ENCODE data around the gene IFNA4.
"Not testable (repeated sequence)": the region's sequence is repeated elsewhere in the genome, so short reads cannot be mapped to it uniquely, and the experiment has no call there.

The IFNA4 gene

GRCh38 chr9:21194867-21195776, 7.7 kb upstream of the IFNA4 start:
- Mint-ChIP-seq H3K27me3 (peaks cover 22% of the 10 kb centered on the region), H3K4me3 (peak overlapping the region; percentile 29), H3K4me1 (peaks cover 14% of the 10 kb centered on the region)
- not testable (repeated sequence) for H3K9me3 Mint-ChIP-seq, H3K36me3 Mint-ChIP-seq, H3K27ac Mint-ChIP-seq
- ATAC-seq, result peak; percentile 85

- not testable (repeated sequence) for H3K4me3 Mint-ChIP-seq, H3K27me3 Mint-ChIP-seq, H3K9me3 Mint-ChIP-seq, H3K36me3 Mint-ChIP-seq, H3K27ac Mint-ChIP-seq
- ATAC-seq, result peak; percentile 88
- peaks cover 21% of the 10 kb centered on the region for H3K4me1 Mint-ChIP-seq
Observed at GRCh38 chr9:21182810-21183736, 4.3 kb downstream of the IFNA4 start.

GRCh38 chr9:21174671-21175070, 12.7 kb downstream of the IFNA4 start:
- H3K4me1 Mint-ChIP-seq, result no peaks in the 10 kb centered on the region
- no peaks in the 10 kb centered on the region for H3K9me3 Mint-ChIP-seq
- peaks cover 2% of the 10 kb centered on the region for H3K27me3 Mint-ChIP-seq
- no peak overlapping the region for H3K4me3 Mint-ChIP-seq
- H3K36me3 Mint-ChIP-seq, result no peaks in the 10 kb centered on the region
- ATAC-seq, result no peak
- H3K27ac Mint-ChIP-seq, result no peak overlapping the region

- ATAC-seq, result no peak
- H3K9me3 Mint-ChIP-seq, result no peaks in the 10 kb centered on the region
- no peak overlapping the region for H3K27ac Mint-ChIP-seq
- H3K4me3 Mint-ChIP-seq, result no peak overlapping the region
- no peaks in the 10 kb centered on the region for H3K36me3 Mint-ChIP-seq
- H3K27me3 Mint-ChIP-seq, result peaks cover 9% of the 10 kb centered on the region
- no peaks in the 10 kb centered on the region for H3K4me1 Mint-ChIP-seq
Observed at GRCh38 chr9:21172156-21172555, 15.2 kb downstream of the IFNA4 start.

GRCh38 chr9:21171351-21171750, 16.0 kb downstream of the IFNA4 start:
- H3K27me3 Mint-ChIP-seq, result peaks cover 9% of the 10 kb centered on the region
- no peak for ATAC-seq
- H3K9me3 Mint-ChIP-seq, result no peaks in the 10 kb centered on the region
- H3K4me3 Mint-ChIP-seq, result no peak overlapping the region
- H3K36me3 Mint-ChIP-seq, result no peaks in the 10 kb centered on the region
- no peak overlapping the region for H3K27ac Mint-ChIP-seq
- no peaks in the 10 kb centered on the region for H3K4me1 Mint-ChIP-seq

GRCh38 chr9:21166560-21166959, 20.8 kb downstream of the IFNA4 start, which contains the start of gene IFNA21:
Gene IFNA21 (minus strand): TSS chr9:21166660. CDS start chr9:21166612, 48 bp downstream.
- not testable (repeated sequence) for H3K9me3 Mint-ChIP-seq, H3K27ac Mint-ChIP-seq, ATAC-seq

GRCh38 chr9:21165516-21165915, 21.9 kb downstream of the IFNA4 start:
- H3K27ac Mint-ChIP-seq, result no peak overlapping the region
- no peaks in the 10 kb centered on the region for H3K9me3 Mint-ChIP-seq
- ATAC-seq, result no peak
- H3K27me3 Mint-ChIP-seq, result peaks cover 9% of the 10 kb centered on the region
- H3K4me1 Mint-ChIP-seq, result peaks cover 1% of the 10 kb centered on the region
- no peak overlapping the region for H3K4me3 Mint-ChIP-seq
- H3K36me3 Mint-ChIP-seq, result no peaks in the 10 kb centered on the region

More at GRCh38 chr9:21166560-21166959, 20.8 kb downstream of the IFNA4 start, which contains the start of gene IFNA21:
- not testable (repeated sequence) for H3K4me1 Mint-ChIP-seq, H3K36me3 Mint-ChIP-seq, H3K4me3 Mint-ChIP-seq, H3K27me3 Mint-ChIP-seq

GRCh38 chr9:21160178-21160577, 27.2 kb downstream of the IFNA4 start:
- no peak for ATAC-seq
- Mint-ChIP-seq H3K4me1 (peaks cover 9% of the 10 kb centered on the region), H3K27me3 (no peaks in the 10 kb centered on the region), H3K27ac (no peak overlapping the region), H3K36me3 (no peaks in the 10 kb centered on the region), H3K4me3 (no peak overlapping the region), H3K9me3 (peaks cover 3% of the 10 kb centered on the region)

GRCh38 chr9:21155501-21155900, 31.9 kb downstream of the IFNA4 start:
- Mint-ChIP-seq H3K9me3 (peaks cover 3% of the 10 kb centered on the region), H3K4me1 (peaks cover 8% of the 10 kb centered on the region), H3K36me3 (no peaks in the 10 kb centered on the region), H3K4me3 (no peak overlapping the region), H3K27ac (no peak overlapping the region), H3K27me3 (peaks cover 9% of the 10 kb centered on the region)
- ATAC-seq, result no peak

GRCh38 chr9:21154018-21154608, 33.3 kb downstream of the IFNA4 start:
- Mint-ChIP-seq H3K27ac (no peak overlapping the region), H3K36me3 (peaks cover under 1% of the 10 kb centered on the region), H3K4me1 (no peaks in the 10 kb centered on the region), H3K27me3 (peaks cover 12% of the 10 kb centered on the region), H3K9me3 (peaks cover 4% of the 10 kb centered on the region), H3K4me3 (no peak overlapping the region)
- ATAC-seq, result no peak

- H3K4me1 Mint-ChIP-seq, result no peaks in the 10 kb centered on the region
- peaks cover 7% of the 10 kb centered on the region for H3K36me3 Mint-ChIP-seq
- peaks cover 8% of the 10 kb centered on the region for H3K9me3 Mint-ChIP-seq
- no peak for ATAC-seq
- H3K27me3 Mint-ChIP-seq, result peaks cover 12% of the 10 kb centered on the region
- no peak overlapping the region for H3K27ac Mint-ChIP-seq
- no peak overlapping the region for H3K4me3 Mint-ChIP-seq
Observed at GRCh38 chr9:21153336-21154017, 33.9 kb downstream of the IFNA4 start.

- H3K9me3 Mint-ChIP-seq, result peaks cover 10% of the 10 kb centered on the region
- peaks cover 19% of the 10 kb centered on the region for H3K4me1 Mint-ChIP-seq
- no peak overlapping the region for H3K4me3 Mint-ChIP-seq
- no peak for ATAC-seq
- peak overlapping the region; percentile 45 for H3K27ac Mint-ChIP-seq
- H3K27me3 Mint-ChIP-seq, result no peaks in the 10 kb centered on the region
- H3K36me3 Mint-ChIP-seq, result peaks cover 9% of the 10 kb centered on the region
Observed at GRCh38 chr9:21144603-21145002, 42.8 kb downstream of the IFNA4 start.

- H3K4me3 Mint-ChIP-seq, result no peak within 1 kb of the TSS
- no peaks in the 10 kb centered on the region for H3K27me3 Mint-ChIP-seq
- H3K36me3 Mint-ChIP-seq, result no peaks in the 10 kb centered on the region
- H3K4me1 Mint-ChIP-seq, result peaks cover 19% of the 10 kb centered on the region
- no peaks in the 10 kb centered on the region for H3K9me3 Mint-ChIP-seq
- no peak within 1 kb of the TSS for H3K27ac Mint-ChIP-seq
- ATAC-seq, result no peak
Observed at GRCh38 chr9:21141427-21141882, 45.9 kb downstream of the IFNA4 start, which contains the start of gene IFNW1. Gene IFNW1 (minus strand): TSS chr9:21141832. CDS start chr9:21141570, 262 bp downstream.

- Mint-ChIP-seq H3K9me3 (no peaks in the 10 kb centered on the region), H3K4me1 (peaks cover 5% of the 10 kb centered on the region), H3K27me3 (no peaks in the 10 kb centered on the region), H3K4me3 (no peak overlapping the region), H3K36me3 (no peaks in the 10 kb centered on the region), H3K27ac (no peak overlapping the region)
- ATAC-seq, result no peak
Observed at GRCh38 chr9:21137020-21137419, 50.4 kb downstream of the IFNA4 start.

All from stimulated activated memory B cell treated with anti-CD40 and anti-IgM and Interleukin-4, amounts not matched to agents 10 μg/mL and 1 μg/mL and 100 μg/mL, for 72 hours (primary cell).